GM19438 (cell line): ENCODE measurements around the gene ZGPAT.
"Not testable (repeated sequence)": the region's sequence is repeated elsewhere in the genome, so short reads cannot be mapped to it uniquely, and the experiment has no call there.

ENCODE experiments used
- ATAC-seq: cut with Tn5 transposase; IDR thresholded peaks from one replicate; pipeline ENCODE4 v1.9.1; 2021; ENCODE audit warnings: low read depth; ENCODE audit not compliant: unreplicated experiment

Gene ZGPAT

GRCh38 chr20:63702036-63702665 is 5.7 kb upstream of the ZGPAT start:
- no peak for ATAC-seq

- no peak for ATAC-seq
These were observed 4.9 kb upstream of the ZGPAT start for GRCh38 chr20:63702751-63703470.

GRCh38 chr20:63703471-63703975 is 4.3 kb upstream of the ZGPAT start:
- no peak for ATAC-seq

DNA sequence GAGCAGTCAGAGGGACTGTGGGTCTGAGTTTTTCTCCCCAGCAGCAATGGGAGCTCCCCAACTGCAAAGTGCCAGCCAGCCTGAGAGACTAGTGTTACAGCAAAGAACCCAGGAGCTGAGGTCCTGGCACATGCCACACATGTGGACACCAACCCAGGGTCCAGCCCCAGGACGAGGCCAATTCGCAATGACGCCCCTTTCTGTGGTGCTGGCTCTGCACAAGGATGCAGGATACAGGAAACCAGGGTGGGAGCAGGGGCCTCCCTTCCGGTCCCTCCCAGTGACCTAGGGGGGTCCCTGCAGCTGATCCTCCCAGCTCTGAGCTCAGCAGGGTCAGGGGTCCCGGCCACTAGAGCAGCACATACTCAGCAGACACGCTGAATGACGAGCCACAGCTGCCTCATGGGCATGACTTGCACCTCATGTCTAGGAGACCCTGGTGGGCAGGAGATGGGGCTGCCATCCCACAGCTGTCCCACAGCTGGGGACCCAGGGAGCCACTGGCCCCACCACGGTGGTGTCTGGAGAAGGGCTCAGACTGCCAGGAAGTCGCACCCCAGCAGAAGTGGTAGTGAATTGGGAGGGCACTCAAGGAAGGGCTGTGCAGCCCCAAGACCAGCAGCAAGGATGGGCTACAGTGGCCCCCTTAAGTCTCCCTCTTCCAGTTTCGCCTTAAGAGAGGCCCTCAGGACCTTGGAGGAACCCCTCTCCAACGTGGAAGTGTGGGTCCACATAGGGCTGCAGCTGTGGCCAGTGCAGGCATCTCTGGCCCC is 3.7 kb upstream of the ZGPAT start:
- ATAC-seq: no peak

GRCh38 chr20:63704749-63705117 is 3.1 kb upstream of the ZGPAT start:
- no peak for ATAC-seq

DNA sequence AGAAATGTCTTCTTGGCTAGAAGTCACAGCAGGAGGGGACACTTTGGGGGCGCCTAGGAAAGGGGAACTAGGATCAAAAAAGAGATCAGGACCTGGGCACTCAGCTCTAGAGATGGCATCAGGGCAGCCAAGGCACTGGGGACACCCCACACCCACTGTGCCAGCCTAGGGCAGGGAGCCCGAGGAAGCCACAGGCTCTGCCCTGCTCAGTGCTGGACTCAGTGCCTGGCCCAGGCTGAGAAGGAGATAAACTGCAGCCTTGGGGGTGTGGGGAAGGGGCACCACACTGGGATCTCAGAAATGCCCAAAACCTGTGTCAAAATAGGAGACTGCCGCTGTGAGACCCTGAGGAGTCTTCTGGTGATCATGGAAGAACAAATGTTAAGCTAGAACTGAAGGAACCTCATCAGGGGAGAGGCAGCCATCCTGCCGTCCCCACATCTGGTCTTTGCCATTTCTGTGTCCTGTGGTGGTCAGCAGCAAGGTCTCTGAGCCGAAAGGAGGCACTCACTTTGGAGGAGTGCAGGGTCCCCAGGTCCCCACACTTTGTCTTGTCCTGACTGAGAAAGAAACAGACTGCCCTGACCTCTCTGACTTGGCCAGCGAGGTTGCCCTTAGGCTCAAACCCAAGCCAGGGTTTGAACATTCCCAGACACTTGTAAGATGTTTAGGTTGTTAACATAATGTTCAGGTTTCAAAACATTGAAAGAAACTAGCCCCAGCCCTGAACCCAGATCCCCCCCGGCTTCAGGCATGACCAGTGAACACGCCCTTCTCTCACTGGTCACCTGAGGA is 2.4 kb upstream of the ZGPAT start:
- no peak for ATAC-seq

DNA sequence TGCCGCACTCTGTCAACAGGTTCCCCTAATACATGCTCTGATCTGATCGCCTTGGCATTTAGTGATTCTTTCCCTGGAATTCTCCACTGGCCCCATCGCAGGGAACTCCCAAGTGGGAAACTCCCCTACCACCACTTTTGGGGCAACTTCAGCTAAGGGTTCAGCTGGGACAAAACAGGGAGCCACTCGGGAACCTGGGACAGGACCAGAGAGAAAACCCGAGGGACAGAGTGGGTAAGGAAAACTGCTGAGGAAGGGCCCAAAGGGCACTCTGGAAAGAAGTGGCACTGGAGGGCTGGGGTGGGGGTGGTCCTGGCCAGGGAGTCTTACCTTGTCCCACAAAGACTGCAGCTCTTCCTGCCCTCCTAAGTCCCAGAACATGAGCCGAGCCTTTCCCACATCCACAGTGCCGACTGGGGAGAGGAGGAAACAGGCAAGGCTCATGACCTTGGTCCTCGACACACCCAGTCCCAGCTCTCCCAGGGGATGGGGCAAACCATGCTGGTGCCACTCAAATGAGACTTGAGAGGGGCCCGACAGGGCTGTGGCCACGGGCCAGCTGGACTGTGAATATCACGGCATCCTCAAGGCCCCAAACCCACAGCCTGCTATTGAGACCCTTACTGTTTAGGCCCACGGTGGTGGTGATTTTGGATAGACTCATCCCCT is 1.7 kb upstream of the ZGPAT start:
- ATAC-seq: no peak

DNA sequence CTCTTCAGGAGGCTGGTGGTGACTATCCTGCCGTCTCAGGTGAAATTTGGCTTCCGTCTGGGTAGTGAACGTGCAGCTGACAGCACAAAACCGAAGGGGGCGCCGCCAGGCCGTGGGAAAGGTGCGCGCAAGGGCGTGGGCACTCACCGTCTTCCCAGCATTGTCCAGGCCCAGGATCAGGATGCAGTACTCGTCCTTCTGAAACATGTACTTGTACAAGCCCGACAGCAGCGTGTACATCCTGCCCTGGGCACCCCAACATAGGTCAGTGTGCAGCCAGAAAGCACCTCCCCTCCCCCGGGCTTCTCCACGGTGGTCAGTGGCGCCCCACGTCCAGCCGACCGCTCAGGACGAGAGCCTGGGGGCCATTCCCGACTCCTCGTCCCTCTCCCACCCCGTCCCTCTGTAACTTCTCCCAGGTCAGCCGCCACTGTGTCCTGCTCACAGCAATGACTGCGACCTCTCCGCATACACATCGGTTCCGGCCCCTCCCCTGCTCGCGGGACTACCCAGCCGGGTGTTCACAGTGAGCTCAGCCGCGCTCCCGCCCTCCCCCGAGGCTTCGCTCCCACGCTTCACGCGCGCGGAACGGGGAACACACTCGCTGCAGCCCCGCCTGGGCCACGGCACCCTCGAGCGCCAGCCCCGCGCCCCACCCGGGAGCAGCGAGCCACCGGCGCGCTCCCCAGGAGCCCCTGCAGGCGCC is 834 bp upstream of the ZGPAT start:
- peak; percentile 22 for ATAC-seq

- no peak for ATAC-seq
These were observed 686 bp downstream of the ZGPAT start for GRCh38 chr20:63708301-63709148.

- ATAC-seq: no peak
These were observed 1.3 kb downstream of the ZGPAT start for GRCh38 chr20:63709149-63709527.

GRCh38 chr20:63711085-63711645 is 3.3 kb downstream of the ZGPAT start:
- ATAC-seq: no peak

- no peak for ATAC-seq
These were observed 4.4 kb downstream of the ZGPAT start for GRCh38 chr20:63712191-63712590.

DNA sequence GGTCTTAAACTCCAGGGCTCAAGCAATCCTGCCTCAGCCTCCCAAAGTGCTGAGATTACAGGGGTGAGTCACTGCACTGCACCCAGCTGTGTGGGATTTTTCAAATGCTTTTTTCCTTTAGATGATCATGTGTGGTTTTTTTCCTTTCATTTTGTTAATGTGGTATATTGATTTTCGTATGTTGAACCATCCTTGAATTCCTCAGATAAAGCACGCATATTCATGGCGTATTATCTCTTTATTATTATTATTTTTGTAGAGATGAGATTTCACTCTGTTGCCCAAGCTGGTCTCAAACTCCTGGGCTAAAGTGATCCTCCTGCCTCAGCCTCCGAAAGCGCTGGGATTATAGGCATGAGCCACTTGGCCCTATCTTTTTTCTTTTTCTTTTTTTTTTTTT is 7.0 kb downstream of the ZGPAT start:
- no peak for ATAC-seq

- ATAC-seq: no peak
These were observed 11.2 kb downstream of the ZGPAT start for GRCh38 chr20:63718996-63719395.

GRCh38 chr20:63722967-63723622 is 15.3 kb downstream of the ZGPAT start:
- not testable (repeated sequence) for ATAC-seq

DNA sequence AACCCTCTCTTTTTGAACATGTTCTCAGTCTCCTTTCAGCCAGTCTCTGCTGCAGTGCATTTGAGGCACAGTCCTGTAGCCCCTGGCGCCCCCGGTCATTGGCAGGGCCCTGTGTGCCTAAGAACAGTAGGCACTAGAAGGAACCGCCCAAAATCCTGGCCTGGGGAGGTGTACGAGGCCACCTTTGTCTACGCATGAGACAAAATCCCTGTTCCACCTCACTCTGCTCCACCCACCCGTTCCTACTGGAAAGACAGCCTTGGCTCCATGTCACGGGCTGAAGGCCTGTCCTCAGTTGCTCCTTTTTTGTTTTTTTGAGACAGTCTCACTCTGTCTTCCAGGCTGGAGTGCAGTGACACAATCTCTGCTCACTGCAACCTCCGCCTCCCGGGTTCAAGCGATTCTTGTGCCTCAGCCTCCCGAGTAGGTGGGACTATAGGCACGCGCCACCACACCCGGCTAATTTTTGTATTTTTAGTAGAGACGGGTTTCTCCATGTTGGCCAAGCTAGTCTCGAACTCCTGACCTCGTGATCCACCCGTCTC is 22.4 kb downstream of the ZGPAT start:
- not testable (repeated sequence) for ATAC-seq

GRCh38 chr20:63731410-63731809 is 23.6 kb downstream of the ZGPAT start:
- ATAC-seq: no peak
